HG03066 (cell line): ENCODE data around the gene SLCO3A1.

Source experiments
- ATAC-seq: cut with Tn5 transposase; IDR thresholded peaks from one replicate; pipeline ENCODE4 v1.9.1; 2021; ENCODE audit warnings: low read depth; ENCODE audit not compliant: unreplicated experiment

Gene SLCO3A1

DNA sequence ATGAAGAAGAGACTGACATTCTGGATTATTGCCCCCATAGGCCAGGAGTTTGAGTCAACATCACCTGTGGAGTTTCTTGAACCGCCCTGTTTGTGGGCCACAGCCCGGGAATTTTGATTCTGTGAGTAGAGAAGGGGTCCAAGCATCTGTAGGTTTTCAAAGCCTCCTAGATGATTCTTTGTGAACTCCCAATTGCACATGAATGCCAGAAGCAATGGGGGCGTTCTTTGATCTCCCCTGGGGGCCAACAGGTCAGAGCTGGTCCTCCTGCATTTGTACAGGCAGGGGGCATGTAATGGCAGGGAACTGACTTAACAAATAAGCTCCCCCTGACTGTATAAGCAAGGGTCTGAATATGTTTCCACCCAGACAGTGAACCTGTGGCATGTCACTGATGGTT lies 260.3 kb downstream of the SLCO3A1 start:
- ATAC-seq = no peak

DNA sequence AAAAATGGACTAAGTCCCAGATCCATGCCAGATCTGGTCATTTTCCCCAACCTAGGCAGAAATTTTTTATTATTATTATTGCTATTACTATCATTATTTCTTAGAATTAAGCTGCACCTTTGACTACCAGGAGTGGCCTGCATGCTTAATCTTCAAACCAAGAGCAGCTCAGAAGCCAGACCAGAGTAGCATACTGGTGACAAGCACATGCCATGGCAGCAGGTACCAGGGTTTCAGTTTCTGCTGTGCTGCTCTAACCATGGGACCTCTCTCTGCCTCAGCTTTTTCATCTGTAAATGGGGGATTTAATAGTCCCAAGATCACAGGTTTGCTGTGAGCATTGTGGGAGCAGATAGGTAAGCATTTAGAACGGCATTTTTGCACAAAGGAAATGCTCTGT lies 262.3 kb downstream of the SLCO3A1 start:
- ATAC-seq = no peak

DNA sequence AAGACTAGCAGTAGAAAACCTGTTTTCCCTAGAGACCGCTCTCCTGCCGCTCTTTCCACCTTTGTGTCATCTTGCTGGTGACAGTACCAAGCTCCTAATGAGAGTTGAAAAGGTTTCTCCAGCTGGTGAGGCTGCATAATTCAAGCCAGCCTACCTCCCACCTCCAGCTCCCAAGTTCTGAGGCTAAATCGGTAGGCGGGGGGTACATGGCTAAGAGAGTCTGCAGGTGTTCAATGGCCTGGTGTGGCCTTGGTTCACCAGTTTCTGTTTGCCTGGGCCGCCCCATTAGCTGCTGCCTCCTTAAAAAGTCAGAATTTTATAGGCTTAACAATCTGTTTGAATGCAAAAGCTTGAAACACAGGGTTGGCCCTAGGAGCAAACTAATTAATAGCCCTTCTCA lies 262.8 kb downstream of the SLCO3A1 start:
- ATAC-seq = no peak

DNA sequence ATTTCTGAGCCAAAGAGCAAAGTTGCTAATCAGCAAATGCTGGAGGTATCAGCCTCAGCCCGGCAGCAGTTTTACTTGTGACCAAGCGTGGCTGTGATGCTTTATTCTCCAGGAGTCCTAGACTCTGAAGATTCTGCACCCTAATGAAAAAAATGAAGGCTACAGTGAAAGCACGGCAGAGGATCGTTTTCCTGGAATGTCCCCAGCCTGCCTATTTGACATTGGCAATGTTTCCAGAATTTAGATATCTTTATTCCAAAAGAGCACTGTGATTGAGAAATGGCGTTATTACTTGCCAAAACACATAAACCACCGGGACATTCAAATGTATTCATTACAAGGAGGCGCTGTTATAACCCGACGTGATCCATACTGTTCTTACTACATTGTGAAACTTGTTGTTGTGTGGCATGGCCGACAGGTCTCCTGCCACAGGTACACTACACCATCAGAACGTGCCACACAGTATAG lies 263.8 kb downstream of the SLCO3A1 start:
- no peak for ATAC-seq

DNA sequence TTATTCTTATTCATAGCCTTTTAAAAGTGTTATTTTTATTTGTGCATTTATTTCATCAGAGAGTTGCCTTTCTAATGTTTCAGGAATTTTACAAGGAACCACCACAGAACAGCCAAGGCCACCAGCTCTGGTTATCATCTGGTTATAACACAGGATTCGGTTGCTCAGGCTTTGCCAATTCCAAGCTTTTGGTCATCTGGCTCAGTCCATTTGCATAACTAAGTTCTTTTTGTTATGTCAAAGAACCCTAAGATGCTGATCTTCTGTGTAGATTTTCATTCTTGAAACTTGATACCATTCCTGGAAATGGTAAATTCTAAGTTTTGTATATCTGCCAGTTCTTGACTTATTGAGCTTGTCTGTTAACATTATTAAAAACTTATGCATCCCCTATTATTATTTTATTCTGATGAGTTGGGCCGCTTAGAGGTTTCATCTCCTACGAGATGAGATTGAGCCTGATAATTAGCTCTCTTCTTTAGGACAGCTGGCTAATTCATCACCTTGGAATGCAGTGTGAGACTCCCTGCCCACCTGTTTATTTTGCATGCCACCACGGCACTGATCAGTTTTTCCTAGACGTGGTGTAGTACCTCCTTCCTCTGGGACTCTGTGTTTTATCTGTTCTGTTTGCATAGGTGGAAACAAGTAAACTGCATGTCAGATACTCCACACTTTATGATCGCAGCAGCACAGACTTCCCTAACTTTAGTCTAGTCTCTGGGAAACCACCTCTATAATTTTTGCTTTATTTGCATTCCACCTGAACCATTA lies 264.8 kb downstream of the SLCO3A1 start:
- ATAC-seq = no peak

DNA sequence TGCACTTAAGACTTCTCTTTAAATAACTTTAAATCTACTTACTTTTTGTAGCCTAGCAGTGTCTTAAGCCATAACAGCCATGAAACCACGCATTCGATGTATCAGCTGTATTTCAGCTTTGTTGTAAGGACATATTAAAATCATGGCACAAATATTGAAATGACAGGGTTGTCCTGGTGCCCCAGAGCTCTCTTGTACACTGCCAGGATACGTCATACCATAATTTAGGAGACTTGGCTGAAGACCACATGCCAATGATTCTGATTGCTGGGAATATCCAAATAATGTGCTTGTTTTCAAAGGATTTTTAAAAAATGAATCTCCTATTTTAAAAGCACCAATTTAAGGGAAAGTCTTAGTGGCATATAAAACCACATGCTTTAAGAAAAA lies 265.4 kb downstream of the SLCO3A1 start:
- no peak for ATAC-seq

DNA sequence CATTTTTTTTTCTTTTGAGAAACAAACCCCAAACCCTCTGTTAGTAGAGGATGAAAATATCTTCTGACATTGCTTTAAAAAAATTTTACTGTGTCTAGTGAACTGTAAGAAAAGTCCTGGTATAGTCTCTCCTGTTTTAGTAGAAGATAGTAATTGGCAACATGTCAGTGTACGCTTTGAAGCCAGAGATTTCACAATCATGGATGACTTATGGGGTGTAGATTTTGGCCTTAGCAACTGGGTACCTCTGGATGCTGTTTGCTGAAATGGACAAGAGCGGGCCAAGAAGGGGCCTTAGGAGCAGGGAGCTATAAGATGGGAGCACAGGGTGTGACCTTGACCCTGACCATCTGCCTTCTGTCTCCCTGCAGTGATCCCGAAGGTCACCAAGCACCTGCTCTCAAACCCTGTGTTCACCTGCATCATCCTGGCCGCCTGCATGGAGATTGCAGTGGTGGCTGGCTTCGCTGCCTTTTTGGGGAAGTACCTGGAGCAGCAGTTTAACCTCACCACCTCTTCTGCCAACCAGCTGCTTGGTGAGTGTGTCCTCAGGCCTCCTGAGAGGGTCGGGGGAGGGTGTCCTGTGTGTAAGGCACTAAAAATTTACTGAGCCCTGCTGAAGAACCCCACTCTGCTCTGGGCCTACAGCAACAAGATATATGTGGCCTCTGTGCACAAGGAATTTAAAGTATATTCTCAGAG lies 266.7 kb downstream of the SLCO3A1 start:
- ATAC-seq = no peak

DNA sequence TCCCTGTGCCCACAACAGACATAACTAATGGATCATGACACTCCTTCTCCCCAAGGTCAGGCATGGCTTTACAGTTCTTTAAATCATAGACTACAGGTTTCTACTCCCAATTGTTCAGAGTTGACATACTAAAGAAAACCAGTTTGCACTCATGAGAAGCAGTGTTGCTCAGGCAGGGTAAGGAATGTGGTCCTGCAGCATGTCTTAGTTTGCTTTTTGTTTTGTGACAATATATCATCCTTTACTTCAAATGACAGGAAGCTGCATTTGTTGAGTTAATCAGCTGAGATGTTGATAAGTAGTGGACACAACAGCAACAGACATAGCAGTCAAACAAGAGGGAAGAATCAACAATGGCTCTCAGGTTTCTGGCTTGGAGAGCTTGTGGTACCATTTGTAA lies 267.5 kb downstream of the SLCO3A1 start:
- no peak for ATAC-seq

DNA sequence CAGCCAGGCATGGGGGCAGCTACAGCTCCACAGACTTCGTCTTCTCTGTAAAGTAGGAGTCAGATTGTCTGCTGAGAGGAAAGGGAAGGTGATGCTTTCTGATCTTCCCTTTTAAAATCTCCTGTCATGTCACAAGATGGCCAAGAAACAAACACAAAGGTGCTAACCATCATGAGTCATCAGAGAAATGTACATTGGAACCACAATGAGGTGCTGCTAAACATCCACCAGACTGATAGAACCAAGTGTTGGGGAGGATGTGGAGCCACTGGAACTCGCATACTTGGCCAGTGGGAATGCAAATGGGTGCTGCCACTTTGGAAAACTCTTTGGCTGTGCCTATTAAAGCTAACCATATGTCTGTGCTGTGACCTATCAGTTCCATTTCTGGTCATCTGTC lies 268.8 kb downstream of the SLCO3A1 start:
- no peak for ATAC-seq

DNA sequence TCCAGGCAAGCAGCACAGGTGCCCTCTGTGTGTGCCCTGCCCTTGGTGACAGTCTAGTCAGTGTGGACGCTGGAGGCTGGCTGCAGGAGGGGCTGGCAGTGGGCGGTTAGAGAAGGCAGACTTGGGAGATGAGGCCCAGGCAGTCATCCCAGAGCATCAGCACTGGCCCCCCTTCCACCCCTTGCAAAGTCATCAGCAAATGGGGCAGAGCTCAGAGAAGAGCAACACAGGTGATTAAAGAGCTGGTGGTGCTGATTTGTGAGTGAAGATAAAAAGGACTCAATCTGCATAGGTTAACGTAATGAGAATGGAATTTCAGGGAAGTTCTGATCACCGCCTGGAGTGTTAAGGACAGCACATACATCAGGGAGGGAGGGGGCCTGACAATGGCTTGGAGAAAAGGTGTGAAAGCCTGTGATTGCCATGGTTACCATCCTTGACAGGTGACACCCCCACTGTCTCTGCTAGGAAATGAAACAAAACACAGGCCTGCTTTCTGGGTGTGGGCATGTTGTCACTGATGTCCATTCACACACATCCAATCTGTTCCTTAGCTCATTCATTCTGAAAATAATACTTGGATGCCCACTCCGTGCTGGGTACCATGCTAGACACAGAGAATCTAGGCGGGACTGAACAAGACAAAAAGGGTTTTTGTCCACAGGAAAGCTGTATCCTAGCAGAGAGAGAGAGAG lies 270.6 kb downstream of the SLCO3A1 start:
- ATAC-seq = no peak

DNA sequence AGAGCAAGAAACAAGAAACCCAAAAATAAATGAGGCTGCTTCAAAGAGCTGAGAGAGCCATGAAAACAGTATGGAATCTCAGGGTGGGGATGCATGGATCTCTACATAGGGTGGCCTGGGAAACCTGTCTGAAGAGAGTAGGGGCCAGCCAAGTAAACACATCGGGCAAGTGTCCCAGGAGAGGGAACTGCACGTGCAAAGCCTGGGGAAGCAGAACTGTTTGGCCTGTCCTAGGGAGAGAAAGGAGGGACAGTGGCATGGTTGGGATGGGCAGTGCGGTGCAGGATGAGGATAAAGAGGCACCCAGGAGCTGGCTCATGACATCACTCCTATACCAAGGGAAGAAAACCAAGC lies 271.1 kb downstream of the SLCO3A1 start:
- ATAC-seq = no peak

DNA sequence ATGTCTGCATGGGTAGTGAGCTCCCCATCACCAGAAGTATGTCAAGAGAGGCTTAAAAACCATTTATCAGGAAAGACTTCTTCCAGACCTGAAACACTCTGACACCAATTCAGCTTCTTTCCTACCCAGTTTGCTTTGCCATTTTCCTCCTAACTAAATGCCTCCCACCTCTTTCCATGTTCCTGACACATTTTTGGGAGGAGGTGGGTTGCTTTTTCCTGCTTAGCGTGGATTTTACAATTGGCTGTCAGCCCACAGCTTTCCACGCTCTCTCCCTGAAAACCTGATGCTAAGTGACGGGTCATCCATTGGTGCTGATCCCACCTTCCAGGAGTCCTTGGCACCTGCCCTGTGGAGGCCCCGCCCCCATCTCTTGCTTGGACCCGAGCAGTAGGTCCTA lies 275.3 kb downstream of the SLCO3A1 start:
- ATAC-seq = no peak

DNA sequence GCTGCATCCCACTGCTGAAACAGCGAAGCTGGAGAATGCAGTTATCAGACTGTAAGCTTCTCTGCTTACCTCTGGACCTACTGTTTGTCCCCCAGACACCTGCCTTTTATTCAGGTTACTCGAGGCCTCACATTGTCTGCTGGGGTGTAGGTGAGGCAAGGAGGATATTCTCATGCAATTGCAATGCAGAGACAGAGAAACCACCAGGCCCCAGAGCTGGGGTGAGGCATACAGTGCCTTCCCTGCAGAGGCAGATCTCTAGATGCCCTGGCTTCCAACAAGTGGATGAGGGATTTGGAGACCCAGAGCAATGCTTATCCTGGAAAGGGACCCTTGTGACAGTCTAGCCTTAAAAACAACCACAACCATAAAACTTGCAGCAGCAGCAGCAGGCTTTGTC lies 276.7 kb downstream of the SLCO3A1 start:
- no peak for ATAC-seq

DNA sequence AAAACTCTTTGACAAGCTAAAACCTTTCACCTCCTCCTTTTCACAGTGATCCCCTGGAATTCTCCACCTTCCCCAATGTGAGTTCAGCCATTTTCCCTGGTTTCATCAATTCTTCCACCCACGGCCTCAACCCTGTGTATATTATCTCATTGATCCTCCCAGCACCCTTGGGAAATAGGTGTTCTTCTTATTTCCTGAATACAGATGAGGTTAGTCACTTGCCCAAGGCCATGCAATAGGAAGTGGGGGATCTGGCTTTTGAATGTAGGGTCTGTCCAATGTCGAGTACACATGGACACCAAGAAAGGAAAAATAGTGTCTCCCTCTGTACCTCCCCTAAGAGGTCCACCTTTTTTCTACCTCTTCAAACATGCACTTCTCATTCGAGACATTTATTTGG lies 277.4 kb downstream of the SLCO3A1 start:
- ATAC-seq = no peak

DNA sequence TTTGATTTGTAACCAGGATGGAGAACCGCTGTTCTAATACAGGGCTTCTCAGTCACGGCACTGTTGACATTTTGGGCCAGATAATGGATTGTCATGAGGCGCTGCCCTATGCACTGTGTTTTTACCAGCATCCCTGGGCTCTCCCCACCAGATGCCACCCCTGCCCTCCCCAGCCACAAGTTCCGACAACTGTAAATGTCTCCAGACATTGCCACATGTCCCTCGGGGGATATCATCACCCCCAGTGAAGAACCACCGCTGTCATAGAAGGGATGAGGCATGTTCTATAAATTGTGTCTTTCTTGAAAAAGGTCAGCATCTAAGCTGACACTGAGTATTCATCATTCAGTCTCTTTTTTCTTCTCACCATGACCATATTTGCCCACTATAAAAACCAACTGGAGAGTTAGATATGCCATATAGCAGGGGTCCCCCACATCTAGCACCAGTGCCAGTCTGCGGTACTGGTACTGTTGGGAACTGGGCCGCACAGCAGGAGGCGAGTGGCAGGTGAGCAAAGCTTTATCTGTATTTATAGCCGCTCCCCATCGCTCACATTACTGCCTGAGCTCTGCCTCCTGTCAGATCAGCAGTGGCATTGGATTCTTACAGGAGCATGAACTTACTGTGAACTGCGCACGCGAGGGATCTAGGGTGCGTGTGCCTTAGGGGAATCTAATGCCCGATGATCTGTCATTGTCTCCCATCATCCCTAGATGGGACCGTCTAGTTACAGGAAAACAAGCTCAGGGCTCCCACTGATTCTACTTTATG lies 279.7 kb downstream of the SLCO3A1 start:
- no peak for ATAC-seq

DNA sequence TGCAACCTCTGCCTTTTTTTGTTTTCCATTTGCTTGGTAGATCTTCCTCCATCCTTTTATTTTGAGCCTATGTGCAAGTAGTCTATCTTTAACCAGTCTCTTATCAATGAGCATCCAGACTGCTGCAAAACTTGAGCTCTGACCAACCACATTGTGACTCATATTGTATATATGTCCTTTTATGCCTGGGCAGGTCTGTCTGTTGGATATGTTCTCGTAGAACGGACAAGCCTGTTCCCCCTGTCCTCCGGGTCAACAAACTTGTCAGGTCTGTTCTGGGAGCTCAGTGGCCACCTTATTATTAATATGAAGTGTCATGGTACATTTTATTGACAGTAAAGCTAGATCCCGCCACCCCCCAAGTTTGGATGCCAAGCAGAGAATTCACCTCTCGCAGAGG lies 287.3 kb downstream of the SLCO3A1 start:
- ATAC-seq = no peak

DNA sequence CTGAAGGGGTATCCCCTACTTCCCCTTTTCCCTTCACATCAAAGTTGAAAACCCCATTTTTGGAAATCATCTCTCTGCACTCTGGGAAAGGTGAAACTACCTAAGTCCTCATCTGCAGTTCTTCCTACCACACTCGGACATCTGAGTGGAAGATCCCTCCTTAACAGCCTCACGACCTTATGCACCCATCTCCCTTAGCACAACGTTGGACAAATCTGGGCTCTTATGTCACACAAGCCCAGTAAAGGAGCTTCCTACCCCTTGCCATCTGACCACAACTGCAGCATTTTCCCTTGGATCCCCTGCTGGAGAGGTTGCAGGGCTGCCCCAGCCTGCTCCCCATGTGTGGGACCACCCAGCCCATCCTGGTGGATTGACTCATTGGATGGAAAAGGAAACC lies 288.1 kb downstream of the SLCO3A1 start:
- no peak for ATAC-seq

DNA sequence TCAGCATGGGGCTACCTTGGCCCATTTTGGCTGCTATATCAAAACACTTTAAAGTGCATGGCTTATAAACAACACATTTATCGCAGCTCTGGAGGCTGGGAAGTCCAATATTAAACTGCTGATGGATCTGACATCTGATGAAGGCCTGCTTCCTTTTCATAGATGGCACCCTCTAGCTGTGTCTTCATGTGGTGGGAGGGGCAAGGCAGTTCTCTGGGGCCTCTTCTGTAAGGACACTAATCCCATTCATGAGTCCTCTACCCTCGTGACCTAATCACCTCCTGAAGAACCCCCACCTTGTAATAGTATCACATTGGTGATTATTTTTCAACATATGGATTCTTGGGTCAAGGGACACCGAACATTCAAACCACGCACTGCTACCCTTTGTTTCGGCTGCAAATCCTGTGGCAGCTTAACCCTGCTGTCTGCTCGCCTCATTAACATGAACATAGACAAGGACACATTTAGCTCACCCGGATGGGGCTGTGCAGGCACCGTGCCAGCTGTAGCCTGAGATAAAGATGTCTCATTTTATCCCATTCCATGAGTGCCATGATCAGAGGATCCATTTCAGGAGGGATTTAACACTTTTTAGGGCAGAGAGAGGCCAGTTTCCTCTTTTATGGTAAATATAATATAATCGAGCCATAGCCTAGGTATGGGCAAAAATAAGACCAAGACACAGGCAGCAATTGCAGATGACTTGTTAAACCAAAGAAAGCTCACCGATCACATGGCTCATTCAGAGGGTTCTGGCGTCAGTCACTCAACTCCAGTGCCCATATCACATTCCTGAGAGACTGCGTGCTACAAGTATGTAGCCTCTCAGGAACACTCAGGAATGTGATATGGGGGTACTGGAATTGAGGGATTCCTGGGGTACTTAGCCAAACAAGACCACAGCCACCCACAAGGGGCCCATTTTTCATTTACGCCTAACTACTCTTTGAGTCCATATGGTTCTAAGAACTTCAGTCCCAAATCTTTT lies 289.0 kb downstream of the SLCO3A1 start:
- no peak for ATAC-seq

DNA sequence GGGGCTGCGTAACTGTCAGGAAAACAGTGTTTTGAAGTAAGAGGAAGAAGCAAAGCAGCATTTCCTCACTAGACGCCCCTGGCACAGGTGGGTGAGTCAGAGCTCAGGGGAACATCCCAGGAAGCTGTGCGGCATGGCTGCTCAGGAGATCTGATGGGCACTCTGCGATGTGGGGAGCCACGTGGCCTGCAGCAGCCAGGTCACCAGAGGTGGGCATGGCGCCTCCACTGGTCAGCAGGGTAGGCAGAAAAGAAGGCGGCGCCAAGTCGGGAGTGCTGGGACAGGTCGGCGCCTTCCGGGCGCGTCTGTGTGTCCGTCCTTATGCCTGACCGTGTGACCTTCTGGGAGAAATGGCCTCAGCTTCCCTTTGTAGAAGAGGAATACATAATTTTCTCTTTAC lies 290.3 kb downstream of the SLCO3A1 start:
- ATAC-seq = no peak
